ENCODE measurements around the gene TMUB2. TPM values are rescaled to one million over a fixed set of nuclear protein-coding genes. Genes with fewer than 3 reads are reported as not detected.

Gene TMUB2
- total and polyA plus RNA-seq, 9 of the 15 experiments (the other 6 are each of a cell fraction or from before 2014, with no cell fraction given): 4.1 to 29.8 (median 16.3) TPM

DNA sequence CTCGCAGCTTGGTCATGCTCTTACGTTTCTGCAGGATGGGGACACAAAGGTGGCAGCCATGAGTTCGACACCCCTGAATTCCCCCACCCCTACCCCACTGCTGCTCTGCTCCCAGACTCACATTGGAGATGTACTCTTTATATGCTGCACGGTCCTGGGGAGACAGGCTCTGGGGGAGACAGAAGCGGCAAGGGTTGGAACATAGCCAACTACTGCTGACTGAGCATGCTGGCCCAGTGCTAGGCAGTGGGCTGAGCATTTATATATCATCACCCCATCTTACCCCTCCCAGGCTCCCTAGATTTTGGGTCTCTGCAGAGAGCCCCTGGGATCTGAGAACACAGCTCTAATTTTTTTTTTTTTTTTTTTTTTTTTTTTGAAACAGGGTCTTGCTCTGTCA lies 21.0 kb downstream of the TMUB2 start:
- H3K9ac ChIP-seq (ENCODE audit: insufficient read depth in 1 of 2, low read depth in 2 of 2, low read length in 2 of 2): no peak overlapping the region
- in situ Hi-C loops (cut with MboI) (no loop called here), intact Hi-C loops (cut with micrococcal nuclease) (no loop called here)
- DNase-seq (ENCODE audit: extremely low read depth in 1 of 4, low spot score in 3 of 4): no peak
- POLR2A ChIA-PET: interaction anchor here (0.6 to 0.9 kb wide), 4 partner anchors 10 to 126 kb away, joined by 3 read pairs; no protein-coding TSS in a partner anchor
- no peak for ATAC-seq
- H3K27ac ChIP-seq (ENCODE audit: extremely low read depth, low read depth, low read length): no peak overlapping the region
- no TSS peak for BruUV-seq (replicated peaks)
- H3K9me3 ChIP-seq (replicated peaks; ENCODE audit: control insufficient read depth, insufficient read depth, low read depth, low read length): no peaks in the 10 kb centered on the region
- H3K79me2 ChIP-seq (ENCODE audit: control insufficient read depth, insufficient read depth, low read length): peaks cover 6% of the 10 kb centered on the region; the same call in 1 of the 3 replicates
- peaks cover 37 to 57% of the 10 kb centered on the region in 2 experiments for H3K4me1 ChIP-seq (replicated peaks in 1 of 2; ENCODE audit: control insufficient read depth in 2 of 2, insufficient read depth in 2 of 2, low read length in 2 of 2)
- peaks cover 54% of the 10 kb centered on the region for H3K36me3 ChIP-seq (ENCODE audit: control insufficient read depth, insufficient read depth, low read length)
- peaks cover 12% of the 10 kb centered on the region for H4K20me1 ChIP-seq (replicated peaks; ENCODE audit: control insufficient read depth, insufficient read depth, low read length)
- H3K9me1 ChIP-seq (ENCODE audit: control insufficient read depth, insufficient read depth, low read length): peaks cover 4% of the 10 kb centered on the region
- no peak for FAIRE-seq
- CTCF ChIA-PET (ENCODE audit: low intra/inter-chr PET ratio): no interaction called here
- H3K4me3 ChIP-seq: no peak overlapping the region
- no peak overlapping the region for H3K4me2 ChIP-seq (ENCODE audit: insufficient read depth, low read length)
- WGBS (ENCODE audit: insufficient coverage, low coverage, missing lambda C conversion rate): 45% methylated on average over 2 of the region's 5 CpGs
- no peaks in the 10 kb centered on the region for H3K27me3 ChIP-seq (ENCODE audit: control insufficient read depth in 2 of 2, insufficient read depth in 2 of 2, low read length in 2 of 2)
- H2AFZ ChIP-seq (ENCODE audit: low read depth, low read length): no peak overlapping the region
- TF ChIP-seq NBN (IDR thresholded peaks at IDR 0.05; ENCODE audit: low read depth) (no peak), NFE2 (IDR thresholded peaks at IDR 0.05; ENCODE audit: low read depth) (0 out of 2 replicates have a peak, but pooled peaks have one; percentile 7), ZNF316 (IDR thresholded peaks at IDR 0.05) (peak; percentile 22), CBFA2T2 (conservative IDR thresholded peaks at IDR 0.05) (no peak), NFIC (IDR thresholded peaks at IDR 0.05) (peak; percentile 79)
- TF ChIP-seq, protein P1, sequence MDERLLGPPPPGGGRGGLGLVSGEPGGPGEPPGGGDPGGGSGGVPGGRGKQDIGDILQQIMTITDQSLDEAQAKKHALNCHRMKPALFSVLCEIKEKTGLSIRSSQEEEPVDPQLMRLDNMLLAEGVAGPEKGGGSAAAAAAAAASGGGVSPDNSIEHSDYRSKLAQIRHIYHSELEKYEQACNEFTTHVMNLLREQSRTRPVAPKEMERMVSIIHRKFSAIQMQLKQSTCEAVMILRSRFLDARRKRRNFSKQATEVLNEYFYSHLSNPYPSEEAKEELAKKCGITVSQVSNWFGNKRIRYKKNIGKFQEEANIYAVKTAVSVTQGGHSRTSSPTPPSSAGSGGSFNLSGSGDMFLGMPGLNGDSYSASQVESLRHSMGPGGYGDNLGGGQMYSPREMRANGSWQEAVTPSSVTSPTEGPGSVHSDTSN (CRISPR knock-in tag; IDR thresholded peaks at IDR 0.05; ENCODE audit: low read depth): no peak
- TF ChIP-seq, protein P1 (tag; conservative IDR thresholded peaks at IDR 0.05; ENCODE audit: low read depth): no peak

Measured in K562 (cell line).